WTC11 (cell line): ENCODE measurements around the gene MYCBP2.

Experiments
- CREM ChIP-seq: sonication (generic); formaldehyde crosslinking; IDR thresholded peaks from 2 replicates; pipeline ENCODE4 v1.8.1; 2022; ENCODE audit warnings: mild to moderate bottlenecking, missing genetic modification reagents, moderate library complexity
- CTCF ChIP-seq: fragments of 200-600 bp; IDR thresholded peaks from 2 replicates; pipeline ENCODE4 v1.8.0; 2022; ENCODE audit warnings: antibody characterized with exemption
- ESRRA ChIP-seq: sonication (generic); formaldehyde crosslinking; IDR thresholded peaks from 2 replicates; pipeline ENCODE4 v1.8.1; 2022; ENCODE audit warnings: mild to moderate bottlenecking, missing genetic modification reagents, borderline replicate concordance
- PRRX2 ChIP-seq: fragments of 250-450 bp; sonication (Bioruptor Pico); IDR thresholded peaks from 2 replicates; pipeline ENCODE4 v1.8.0; 2021; ENCODE audit warnings: mild to moderate bottlenecking

- TF ChIP-seq CTCF (no peak), ESRRA (no peak), PRRX2 (no peak), CREM (CRISPR knock-in tag) (no peak)
Measured at GRCh38 chr13:77042566-77043177, 284.2 kb downstream of the MYCBP2 start.
